Ovary (tissue), 3 donors: ENCODE measurements around the gene CHAC1.

ENCODE experiments used
- EP300 ChIP-seq: sonication (generic); formaldehyde crosslinking; IDR thresholded peaks from one replicate; pipeline ENCODE4 v1.6.1; 2017; ENCODE audit warnings: antibody characterized with exemption
- POLR2A ChIP-seq: fragments of 450-650 bp; IDR thresholded peaks from one replicate; pipeline ENCODE4 v1.6.1; 2017; ENCODE audit warnings: antibody characterized with exemption, mild to moderate bottlenecking, moderate library complexity
- TF ChIP-seq, protein P1 (sequence below), 3 donors: fragments of 450-650 bp in 2 of 3; fragments of 200-600 bp in 1 of 3; IDR thresholded peaks; one replicate each; pipeline versions ENCODE4 v1.5.1 to v1.8.0; 2016 to 2022; ENCODE audit warnings: antibody characterized with exemption in 3 of 3, mild to moderate bottlenecking in 1 of 3
- donor health status: DM: no; HTN: no; CAD: no.

DNA sequence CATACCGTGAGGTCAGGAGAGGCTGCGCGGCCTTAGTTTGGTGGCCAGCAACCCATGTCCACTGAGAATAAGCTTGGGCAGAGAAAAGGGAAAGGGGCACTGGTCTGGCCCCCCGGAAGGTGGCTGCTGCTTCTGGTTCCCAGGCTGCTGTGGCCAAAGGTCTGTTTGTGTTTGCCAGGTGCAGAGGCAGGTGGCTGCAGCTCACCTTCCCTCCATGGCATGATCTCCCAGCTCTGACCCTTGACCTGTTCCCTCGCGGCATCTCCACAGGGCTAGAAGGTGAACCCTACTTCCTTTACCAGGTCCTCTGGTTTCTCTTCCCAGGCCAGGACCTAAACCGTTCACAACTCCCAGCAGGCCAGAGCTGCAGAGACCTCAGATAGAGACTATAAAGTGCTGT lies 45.2 kb upstream of the CHAC1 start:
- TF ChIP-seq, protein P1, sequence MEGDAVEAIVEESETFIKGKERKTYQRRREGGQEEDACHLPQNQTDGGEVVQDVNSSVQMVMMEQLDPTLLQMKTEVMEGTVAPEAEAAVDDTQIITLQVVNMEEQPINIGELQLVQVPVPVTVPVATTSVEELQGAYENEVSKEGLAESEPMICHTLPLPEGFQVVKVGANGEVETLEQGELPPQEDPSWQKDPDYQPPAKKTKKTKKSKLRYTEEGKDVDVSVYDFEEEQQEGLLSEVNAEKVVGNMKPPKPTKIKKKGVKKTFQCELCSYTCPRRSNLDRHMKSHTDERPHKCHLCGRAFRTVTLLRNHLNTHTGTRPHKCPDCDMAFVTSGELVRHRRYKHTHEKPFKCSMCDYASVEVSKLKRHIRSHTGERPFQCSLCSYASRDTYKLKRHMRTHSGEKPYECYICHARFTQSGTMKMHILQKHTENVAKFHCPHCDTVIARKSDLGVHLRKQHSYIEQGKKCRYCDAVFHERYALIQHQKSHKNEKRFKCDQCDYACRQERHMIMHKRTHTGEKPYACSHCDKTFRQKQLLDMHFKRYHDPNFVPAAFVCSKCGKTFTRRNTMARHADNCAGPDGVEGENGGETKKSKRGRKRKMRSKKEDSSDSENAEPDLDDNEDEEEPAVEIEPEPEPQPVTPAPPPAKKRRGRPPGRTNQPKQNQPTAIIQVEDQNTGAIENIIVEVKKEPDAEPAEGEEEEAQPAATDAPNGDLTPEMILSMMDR (IDR thresholded peaks at IDR 0.05): no peak
- TF ChIP-seq POLR2A (no peak), EP300 (no peak)
